ENCODE measurements around the gene ZNRF3.

The ZNRF3 gene

DNA sequence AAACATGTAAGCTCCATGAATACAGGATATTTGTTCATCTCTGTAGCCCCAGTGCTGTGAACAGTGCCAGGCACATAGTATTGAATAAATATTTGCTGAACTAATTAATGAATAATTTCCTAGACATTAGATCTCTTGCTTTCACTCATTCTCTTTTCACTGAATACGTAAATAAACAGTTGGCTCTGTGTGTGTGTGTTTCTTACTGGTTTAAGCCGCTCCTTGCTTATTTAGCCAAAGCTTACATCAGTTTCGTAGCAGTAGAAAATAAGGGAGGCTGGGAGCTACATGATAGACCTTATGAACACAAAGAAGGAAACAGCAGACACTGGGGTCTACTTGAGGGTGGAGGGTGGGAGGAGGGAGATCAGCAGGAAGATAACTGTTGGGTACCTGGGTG is 206.7 kb downstream of the ZNRF3 start:
- H2AFZ ChIP-seq (ENCODE audit: insufficient read depth, low read length, poor library complexity), result no peak overlapping the region
- H3K9ac ChIP-seq (ENCODE audit: low read length), result no peak overlapping the region
- H3K4me2 ChIP-seq (ENCODE audit: low read length), result no peak overlapping the region
- no peak overlapping the region for H2AK5ac ChIP-seq (ENCODE audit: low read length)
- H3K14ac ChIP-seq (ENCODE audit: low read length), result no peak overlapping the region
- no peak for DNase-seq
- no peak overlapping the region for H3K4me3 ChIP-seq (ENCODE audit: low read depth, low read length)
- H3K27ac ChIP-seq (ENCODE audit: low read depth, low read length), result no peak overlapping the region
- H3K79me1 ChIP-seq (ENCODE audit: low read length), result no peaks in the 10 kb centered on the region
- no peaks in the 10 kb centered on the region for H3K79me2 ChIP-seq (ENCODE audit: control insufficient read depth, insufficient read depth, low read length, poor library complexity)
- no peaks in the 10 kb centered on the region for H3K36me3 ChIP-seq (ENCODE audit: control insufficient read depth in 1 of 2, insufficient read depth in 2 of 2, low read length in 2 of 2)
- WGBS (ENCODE audit: extremely low coverage, insufficient coverage, insufficient read length), result no CpG with 5 or more reads among the region's 3 CpGs
- no peaks in the 10 kb centered on the region for H3K27me3 ChIP-seq (ENCODE audit: insufficient read depth, low read length)
- H2BK5ac ChIP-seq (ENCODE audit: low read depth, low read length, poor library complexity), result no peak overlapping the region
- H4K91ac ChIP-seq (ENCODE audit: low read depth, low read length), result no peak overlapping the region
- H3K9me3 ChIP-seq (ENCODE audit: insufficient read depth, low read depth, low read length), result no peaks in the 10 kb centered on the region
- no peak overlapping the region for H2BK120ac ChIP-seq (ENCODE audit: insufficient read depth, low read length, poor library complexity)
- no peaks in the 10 kb centered on the region for H3K4me1 ChIP-seq (ENCODE audit: control insufficient read depth in 1 of 2, insufficient read depth in 2 of 2, low read length in 2 of 2)
- H3K23ac ChIP-seq (ENCODE audit: low read length), result no peak overlapping the region
- no peak overlapping the region for H4K8ac ChIP-seq (ENCODE audit: low read depth, low read length)
- H3K18ac ChIP-seq (ENCODE audit: low read length), result no peak overlapping the region
- no peak overlapping the region for H3K4ac ChIP-seq (ENCODE audit: low read depth, low read length)
- no peak overlapping the region for H2BK12ac ChIP-seq (ENCODE audit: low read length)
- no peak overlapping the region for H4K12ac ChIP-seq (ENCODE audit: low read depth, low read length)

- Histone ChIP-seq H2BK120ac (ENCODE audit: insufficient read depth, low read length, poor library complexity) (no peak overlapping the region), H3K9ac (ENCODE audit: low read length) (no peak overlapping the region), H3K14ac (ENCODE audit: low read length) (no peak overlapping the region)
Measured at GRCh38 chr22:29092243-29092642, 208.9 kb downstream of the ZNRF3 start.

DNA sequence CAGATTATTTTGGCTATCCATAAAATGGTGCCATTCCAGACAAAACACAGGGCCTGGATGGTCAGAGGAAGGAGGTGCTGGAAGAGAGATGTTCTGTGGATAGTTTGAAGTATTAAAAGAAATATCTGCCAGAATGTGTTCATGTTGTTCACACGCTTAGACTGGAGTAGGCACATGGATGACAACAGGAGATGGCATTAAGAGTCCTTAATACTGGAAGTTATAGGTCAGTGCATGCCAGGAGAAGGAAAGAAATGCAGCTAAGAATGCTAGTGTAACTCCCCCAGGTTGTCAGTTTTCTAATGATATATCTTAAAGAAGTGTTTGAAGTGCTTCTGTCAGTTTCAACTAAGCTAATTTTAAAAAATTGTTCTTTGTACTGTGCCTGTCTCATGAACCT is 209.7 kb downstream of the ZNRF3 start:
- no peaks in the 10 kb centered on the region for H3K9me3 ChIP-seq (ENCODE audit: insufficient read depth, low read depth, low read length)
- no peaks in the 10 kb centered on the region for H3K27me3 ChIP-seq (ENCODE audit: insufficient read depth, low read length)
- no peak overlapping the region for H2BK120ac ChIP-seq (ENCODE audit: insufficient read depth, low read length, poor library complexity)
- no peak overlapping the region for H3K4me3 ChIP-seq (ENCODE audit: low read depth, low read length)
- no peak overlapping the region for H3K23ac ChIP-seq (ENCODE audit: low read length)
- peaks cover 3% of the 10 kb centered on the region in 2 experiments for H3K4me1 ChIP-seq (ENCODE audit: control insufficient read depth in 1 of 2, insufficient read depth in 2 of 2, low read length in 2 of 2)
- H2AK5ac ChIP-seq (ENCODE audit: low read length), result no peak overlapping the region
- H3K4ac ChIP-seq (ENCODE audit: low read depth, low read length), result no peak overlapping the region
- WGBS (ENCODE audit: extremely low coverage, insufficient coverage, insufficient read length), result no CpG with 5 or more reads among the region's 1 CpG
- H2BK12ac ChIP-seq (ENCODE audit: low read length), result no peak overlapping the region
- no peaks in the 10 kb centered on the region for H3K79me1 ChIP-seq (ENCODE audit: low read length)
- DNase-seq, result no peak
- no peaks in the 10 kb centered on the region for H3K79me2 ChIP-seq (ENCODE audit: control insufficient read depth, insufficient read depth, low read length, poor library complexity)
- H3K9ac ChIP-seq (ENCODE audit: low read length), result no peak overlapping the region
- H4K12ac ChIP-seq (ENCODE audit: low read depth, low read length), result no peak overlapping the region
- no peaks in the 10 kb centered on the region for H3K36me3 ChIP-seq (ENCODE audit: control insufficient read depth in 1 of 2, insufficient read depth in 2 of 2, low read length in 2 of 2)
- H4K8ac ChIP-seq (ENCODE audit: low read depth, low read length), result no peak overlapping the region
- H3K14ac ChIP-seq (ENCODE audit: low read length), result no peak overlapping the region
- H2AFZ ChIP-seq (ENCODE audit: insufficient read depth, low read length, poor library complexity), result no peak overlapping the region
- no peak overlapping the region for H2BK5ac ChIP-seq (ENCODE audit: low read depth, low read length, poor library complexity)
- H3K18ac ChIP-seq (ENCODE audit: low read length), result no peak overlapping the region
- H3K4me2 ChIP-seq (ENCODE audit: low read length), result no peak overlapping the region
- H4K91ac ChIP-seq (ENCODE audit: low read depth, low read length), result no peak overlapping the region
- no peak overlapping the region for H3K27ac ChIP-seq (ENCODE audit: low read depth, low read length)

More at GRCh38 chr22:29092243-29092642, 208.9 kb downstream of the ZNRF3 start:
- Histone ChIP-seq H3K4me3 (ENCODE audit: low read depth, low read length) (no peak overlapping the region), H3K79me2 (ENCODE audit: control insufficient read depth, insufficient read depth, low read length, poor library complexity) (no peaks in the 10 kb centered on the region), H3K9me3 (ENCODE audit: insufficient read depth, low read depth, low read length) (no peaks in the 10 kb centered on the region), H3K79me1 (ENCODE audit: low read length) (no peaks in the 10 kb centered on the region), H4K91ac (ENCODE audit: low read depth, low read length) (no peak overlapping the region), H3K4ac (ENCODE audit: low read depth, low read length) (no peak overlapping the region), H4K8ac (ENCODE audit: low read depth, low read length) (no peak overlapping the region), H2BK12ac (ENCODE audit: low read length) (no peak overlapping the region), H2BK5ac (ENCODE audit: low read depth, low read length, poor library complexity) (no peak overlapping the region), H3K27ac (ENCODE audit: low read depth, low read length) (no peak overlapping the region), H2AFZ (ENCODE audit: insufficient read depth, low read length, poor library complexity) (no peak overlapping the region), H3K23ac (ENCODE audit: low read length) (no peak overlapping the region), H3K27me3 (ENCODE audit: insufficient read depth, low read length) (no peaks in the 10 kb centered on the region), H4K12ac (ENCODE audit: low read depth, low read length) (no peak overlapping the region), H2AK5ac (ENCODE audit: low read length) (no peak overlapping the region), H3K36me3 (ENCODE audit: control insufficient read depth in 1 of 2, insufficient read depth in 2 of 2, low read length in 2 of 2) (no peaks in the 10 kb centered on the region), H3K4me2 (ENCODE audit: low read length) (no peak overlapping the region), H3K18ac (ENCODE audit: low read length) (no peak overlapping the region), H3K4me1 (ENCODE audit: control insufficient read depth in 1 of 2, insufficient read depth in 2 of 2, low read length in 2 of 2) (peaks cover 3% of the 10 kb centered on the region in 2 experiments)
- no CpG with 5 or more reads among the region's 4 CpGs for WGBS (ENCODE audit: extremely low coverage, insufficient coverage, insufficient read length)
- DNase-seq, result no peak

DNA sequence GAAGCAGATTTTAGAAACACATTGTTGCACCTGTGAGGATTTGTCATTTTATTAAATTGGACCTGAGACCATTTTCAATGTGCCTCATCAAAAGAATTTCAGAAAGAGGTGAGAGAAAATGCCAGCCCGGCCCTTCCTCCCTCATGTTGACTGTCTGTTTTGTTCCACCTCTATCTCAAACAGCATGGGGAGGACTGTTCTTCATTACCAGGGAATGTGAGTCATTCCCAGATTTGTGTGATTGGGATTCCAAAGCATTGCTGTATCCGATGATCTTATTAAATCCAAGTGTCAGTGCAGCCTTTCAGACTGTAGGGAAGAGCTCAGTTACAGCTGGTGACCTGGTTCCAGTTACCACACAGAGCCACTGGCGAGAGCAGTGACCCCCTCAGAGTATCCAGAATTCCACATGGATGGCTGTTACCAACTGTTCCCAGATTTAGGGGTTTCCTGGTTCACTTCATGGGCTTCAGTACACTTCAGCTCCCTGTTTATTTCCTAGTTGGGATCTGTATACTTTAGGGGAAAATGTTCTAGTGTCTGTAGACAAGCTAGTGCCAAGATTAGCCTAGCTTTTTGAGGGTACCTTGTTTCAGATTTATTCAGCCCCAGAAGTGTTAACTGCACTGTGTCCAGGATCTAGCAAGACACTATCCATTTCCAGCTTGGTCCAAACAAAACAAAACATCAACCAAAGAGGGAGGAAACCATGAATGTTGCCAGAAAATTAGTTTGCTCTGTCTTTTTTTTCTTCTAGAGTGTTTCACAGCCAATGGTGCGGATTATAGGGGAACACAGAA is 210.3 kb downstream of the ZNRF3 start:
- no peaks in the 10 kb centered on the region for H3K79me2 ChIP-seq (ENCODE audit: control insufficient read depth, insufficient read depth, low read length, poor library complexity)
- H3K27ac ChIP-seq (ENCODE audit: low read depth, low read length), result no peak overlapping the region
- H2BK120ac ChIP-seq (ENCODE audit: insufficient read depth, low read length, poor library complexity), result no peak overlapping the region
- no peak overlapping the region for H2AK5ac ChIP-seq (ENCODE audit: low read length)
- H2BK5ac ChIP-seq (ENCODE audit: low read depth, low read length, poor library complexity), result no peak overlapping the region
- no peak overlapping the region for H3K9ac ChIP-seq (ENCODE audit: low read length)
- no peak overlapping the region for H3K23ac ChIP-seq (ENCODE audit: low read length)
- H3K4me1 ChIP-seq (ENCODE audit: control insufficient read depth in 1 of 2, insufficient read depth in 2 of 2, low read length in 2 of 2), result peaks cover 3% of the 10 kb centered on the region in 2 experiments
- no peak overlapping the region for H3K4me2 ChIP-seq (ENCODE audit: low read length)
- no peak overlapping the region for H3K4me3 ChIP-seq (ENCODE audit: low read depth, low read length)
- no peaks in the 10 kb centered on the region for H3K79me1 ChIP-seq (ENCODE audit: low read length)
- H3K36me3 ChIP-seq (ENCODE audit: control insufficient read depth in 1 of 2, insufficient read depth in 2 of 2, low read length in 2 of 2), result no peaks in the 10 kb centered on the region
- no peak overlapping the region for H4K8ac ChIP-seq (ENCODE audit: low read depth, low read length)
- H3K14ac ChIP-seq (ENCODE audit: low read length), result no peak overlapping the region
- no peaks in the 10 kb centered on the region for H3K27me3 ChIP-seq (ENCODE audit: insufficient read depth, low read length)
- no peak overlapping the region for H2BK12ac ChIP-seq (ENCODE audit: low read length)
- no peak overlapping the region for H3K4ac ChIP-seq (ENCODE audit: low read depth, low read length)
- H3K18ac ChIP-seq (ENCODE audit: low read length), result no peak overlapping the region
- DNase-seq, result no peak
- H2AFZ ChIP-seq (ENCODE audit: insufficient read depth, low read length, poor library complexity), result no peak overlapping the region
- H3K9me3 ChIP-seq (ENCODE audit: insufficient read depth, low read depth, low read length), result no peaks in the 10 kb centered on the region
- no peak overlapping the region for H4K91ac ChIP-seq (ENCODE audit: low read depth, low read length)
- H4K12ac ChIP-seq (ENCODE audit: low read depth, low read length), result no peak overlapping the region
- WGBS (ENCODE audit: extremely low coverage, insufficient coverage, insufficient read length), result no CpG with 5 or more reads among the region's 4 CpGs
